PC-9 (cell line): Measurements from ENCODE around the gene INHBE. TPM values are rescaled to one million over a fixed set of nuclear protein-coding genes. Genes with fewer than 3 reads are reported as not detected.
A peak's percentile ranks its signal among the peaks of the same experiment; 100 is the strongest.

Source experiments
- BruUV-seq: library from RNA; stranded (reverse); fragments of 400-500 nt; replicated peaks from 2 replicates; lab custom pipeline; 2021; lab: Mats Ljungman, UMichigan
- CTCF ChIA-PET: fragments of 300-600 bp; sonication (Branson Sonifier 250); formaldehyde crosslinking; loops from one replicate; lab custom pipeline; 2022; ENCODE audit warnings: antibody characterized with exemption; lab: Charles Lee
- POLR2A ChIA-PET: fragments of 300-600 bp; sonication (Branson Sonifier 250); formaldehyde crosslinking; loops from one replicate; lab custom pipeline; 2022; ENCODE audit warnings: antibody characterized with exemption; ENCODE audit not compliant: unreplicated experiment; lab: Charles Lee
- DNase-seq, 2 experiments: peaks; one replicate each; pipeline versions ENCODE4 v3.0.0 to v3.0.0-alpha.2; 2015 to 2022; ENCODE audit warnings: mixed read lengths in 1 of 2
- H2AFZ ChIP-seq: fragments of 200-600 bp; sonication (generic); 2 replicates; pipeline ENCODE4 v1.8.1; 2017; ENCODE audit warnings: antibody characterized with exemption
- H3F3A ChIP-seq: fragments of 200-600 bp; sonication (generic); 2 replicates; pipeline ENCODE4 v1.8.1; 2017; ENCODE audit warnings: antibody characterized with exemption, mild to moderate bottlenecking, low read depth; ENCODE audit not compliant: insufficient read depth
- H3K27ac ChIP-seq: fragments of 200-600 bp; sonication (generic); 2 replicates; pipeline ENCODE4 v1.6.1; 2016; ENCODE audit warnings: mixed run types
- H3K27me3 ChIP-seq: fragments of 200-600 bp; sonication (generic); 2 replicates; pipeline ENCODE4 v1.6.1; 2016; ENCODE audit warnings: low read depth, mixed run types; ENCODE audit not compliant: insufficient read depth
- H3K36me3 ChIP-seq: fragments of 200-600 bp; sonication (generic); 2 replicates; pipeline ENCODE4 v1.6.1; 2016; ENCODE audit warnings: low read depth, mixed run types
- H3K4me1 ChIP-seq: fragments of 200-600 bp; sonication (generic); replicated peaks from 2 replicates; pipeline ENCODE4 v1.6.1; 2016; ENCODE audit warnings: mixed run types; ENCODE audit not compliant: insufficient read depth
- H3K4me2 ChIP-seq: fragments of 200-600 bp; sonication (generic); 2 replicates; pipeline ENCODE4 v1.6.1; 2017; ENCODE audit warnings: mixed run types
- H3K4me3 ChIP-seq: fragments of 200-600 bp; sonication (generic); 2 replicates; pipeline ENCODE4 v1.6.1; 2016; ENCODE audit warnings: mixed run types
- H3K79me2 ChIP-seq: fragments of 200-600 bp; sonication (generic); 2 replicates; pipeline ENCODE4 v1.6.1; 2017; ENCODE audit warnings: low read depth, mixed run types
- H3K9me2 ChIP-seq: fragments of 200-600 bp; sonication (generic); 2 replicates; pipeline ENCODE4 v1.8.1; 2017; ENCODE audit warnings: mild to moderate bottlenecking; ENCODE audit not compliant: insufficient read depth
- H3K9me3 ChIP-seq: fragments of 200-600 bp; sonication (generic); 2 replicates; pipeline ENCODE4 v1.8.1; 2016; ENCODE audit warnings: low read depth; ENCODE audit not compliant: insufficient read depth
- H4K20me1 ChIP-seq: fragments of 200-600 bp; sonication (generic); 2 replicates; pipeline ENCODE4 v1.8.1; 2017; ENCODE audit not compliant: insufficient read depth
- EZH2 ChIP-seq: fragments of 200-600 bp; sonication (generic); IDR thresholded peaks from 2 replicates; pipeline ENCODE4 v1.8.0; 2017; ENCODE audit warnings: antibody characterized with exemption, low read depth
- intact Hi-C: fragments of 100-400 bp; cut with micrococcal nuclease; formaldehyde crosslinking; loops from one replicate; pipeline ENCODE4 v1.10.0; 2022; ENCODE audit not compliant: unreplicated experiment
- total RNA-seq: library from RNA; stranded (reverse); gene quantifications from 2 replicates; pipeline ENCODE4 v1.2.3, GENCODE V29; 2021
- TF ChIP-seq, protein P1 (sequence below): fragments of 200-600 bp; sonication (generic); conservative IDR thresholded peaks from 2 replicates; pipeline ENCODE4 v1.6.1; 2017; ENCODE audit warnings: mixed run types, antibody characterized with exemption, mild to moderate bottlenecking, moderate library complexity

INHBE gene
- total RNA-seq, 1 experiment from 2014 or later = 0.90 TPM

DNA sequence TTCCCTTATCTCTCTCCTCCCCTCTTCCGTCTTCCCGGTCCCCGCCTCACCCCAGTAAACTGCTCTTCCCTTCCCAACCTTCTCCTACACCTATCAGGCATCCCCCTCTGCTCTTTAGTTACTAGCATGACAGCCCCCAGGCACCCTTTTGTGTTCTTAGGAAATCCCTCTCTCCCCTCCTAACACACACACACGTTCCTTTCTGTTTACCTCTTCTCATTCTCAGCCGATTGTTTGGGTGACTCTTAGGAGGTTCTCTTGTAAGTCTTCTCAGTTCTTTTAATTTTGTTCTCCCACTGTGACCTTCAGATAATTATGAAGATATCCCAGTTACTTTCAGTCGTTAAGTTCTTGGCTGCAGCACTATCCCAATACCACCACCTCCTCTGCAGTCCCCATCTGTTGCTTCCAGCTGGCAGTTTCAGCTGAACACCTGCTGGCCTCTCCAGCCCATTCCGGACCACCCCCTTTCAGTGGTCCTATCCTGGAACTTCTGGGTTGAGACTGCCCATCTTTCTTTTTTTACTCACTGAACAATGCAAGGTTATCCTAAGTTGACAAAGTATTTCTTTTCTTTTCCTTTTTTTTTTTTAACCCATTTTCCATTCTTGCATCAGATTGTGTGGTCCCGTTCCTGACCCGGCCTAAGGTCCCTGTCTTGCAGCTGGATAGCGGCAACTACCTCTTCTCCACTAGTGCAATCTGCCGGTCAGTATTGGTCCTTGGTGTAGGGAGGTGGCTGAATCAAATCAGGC is 33.5 kb downstream of the INHBE start:
- intact Hi-C loops = no loop called here
- peaks cover 33% of the 10 kb centered on the region for H4K20me1 ChIP-seq
- H3K36me3 ChIP-seq = peaks cover 43% of the 10 kb centered on the region
- TF ChIP-seq EZH2 = no peak
- TF ChIP-seq, protein P1, sequence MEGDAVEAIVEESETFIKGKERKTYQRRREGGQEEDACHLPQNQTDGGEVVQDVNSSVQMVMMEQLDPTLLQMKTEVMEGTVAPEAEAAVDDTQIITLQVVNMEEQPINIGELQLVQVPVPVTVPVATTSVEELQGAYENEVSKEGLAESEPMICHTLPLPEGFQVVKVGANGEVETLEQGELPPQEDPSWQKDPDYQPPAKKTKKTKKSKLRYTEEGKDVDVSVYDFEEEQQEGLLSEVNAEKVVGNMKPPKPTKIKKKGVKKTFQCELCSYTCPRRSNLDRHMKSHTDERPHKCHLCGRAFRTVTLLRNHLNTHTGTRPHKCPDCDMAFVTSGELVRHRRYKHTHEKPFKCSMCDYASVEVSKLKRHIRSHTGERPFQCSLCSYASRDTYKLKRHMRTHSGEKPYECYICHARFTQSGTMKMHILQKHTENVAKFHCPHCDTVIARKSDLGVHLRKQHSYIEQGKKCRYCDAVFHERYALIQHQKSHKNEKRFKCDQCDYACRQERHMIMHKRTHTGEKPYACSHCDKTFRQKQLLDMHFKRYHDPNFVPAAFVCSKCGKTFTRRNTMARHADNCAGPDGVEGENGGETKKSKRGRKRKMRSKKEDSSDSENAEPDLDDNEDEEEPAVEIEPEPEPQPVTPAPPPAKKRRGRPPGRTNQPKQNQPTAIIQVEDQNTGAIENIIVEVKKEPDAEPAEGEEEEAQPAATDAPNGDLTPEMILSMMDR = no peak
- peak overlapping the region; percentile 9; the same call in 1 of the 2 replicates for H2AFZ ChIP-seq
- no peaks in the 10 kb centered on the region; the same call in 1 of the 2 replicates for H3K4me1 ChIP-seq
- peak overlapping the region; percentile 73 for H3K27ac ChIP-seq
- no peak for DNase-seq
- no TSS peak for BruUV-seq
- H3K27me3 ChIP-seq = no peaks in the 10 kb centered on the region
- POLR2A ChIA-PET = no interaction called here
- H3K9me3 ChIP-seq = no peaks in the 10 kb centered on the region
- peak overlapping the region; percentile 98 for H3K4me2 ChIP-seq
- H3K9me2 ChIP-seq = no peaks in the 10 kb centered on the region
- H3K79me2 ChIP-seq = peaks cover 41% of the 10 kb centered on the region
- CTCF ChIA-PET = interaction anchor here (0.6 to 0.7 kb wide), 2 partner anchors 32 to 356 kb away, joined by 3 to 11 read pairs; no protein-coding TSS in a partner anchor
- H3F3A ChIP-seq = peaks cover 35% of the 10 kb centered on the region; the same call in 1 of the 2 replicates
- H3K4me3 ChIP-seq = peak overlapping the region; percentile 97

DNA sequence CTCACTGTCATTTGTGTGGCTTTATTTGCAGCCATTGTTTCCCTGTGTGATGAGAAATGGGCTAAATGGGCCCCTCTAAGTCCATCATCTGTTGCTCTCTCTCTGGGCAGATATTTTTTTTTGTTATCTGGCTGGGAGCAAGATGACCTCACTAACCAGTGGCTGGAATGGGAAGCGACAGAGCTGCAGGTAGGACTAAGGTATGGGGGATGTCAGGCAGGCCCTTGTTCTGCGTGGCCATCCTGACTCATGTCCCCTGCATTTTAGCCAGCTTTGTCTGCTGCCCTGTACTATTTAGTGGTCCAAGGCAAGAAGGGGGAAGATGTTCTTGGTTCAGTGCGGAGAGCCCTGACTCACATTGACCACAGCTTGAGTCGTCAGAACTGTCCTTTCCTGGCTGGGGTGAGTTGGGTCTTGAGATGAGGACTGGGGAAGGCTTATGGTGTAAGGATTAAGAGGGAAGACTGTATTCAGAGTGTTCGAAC is 34.1 kb downstream of the INHBE start:
- no peak overlapping the region for H2AFZ ChIP-seq
- peaks cover 36% of the 10 kb centered on the region for H4K20me1 ChIP-seq

DNA sequence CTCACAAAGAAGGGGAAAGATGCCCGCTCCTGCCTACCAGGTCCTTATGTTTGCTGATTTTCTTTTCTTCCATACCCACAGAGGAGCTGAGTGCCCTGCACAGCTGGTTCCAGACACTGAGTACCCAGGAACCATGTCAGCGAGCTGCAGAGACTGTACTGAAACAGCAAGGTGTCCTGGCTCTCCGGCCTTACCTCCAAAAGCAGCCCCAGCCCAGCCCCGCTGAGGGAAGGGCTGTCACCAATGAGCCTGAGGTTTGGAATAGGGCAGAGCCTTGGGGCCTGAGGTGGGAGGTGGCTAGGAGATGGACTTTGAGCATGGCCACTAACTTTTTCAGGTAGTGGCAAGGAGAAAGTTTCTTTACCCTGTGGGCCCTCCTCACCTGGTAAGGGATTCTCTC is 35.0 kb downstream of the INHBE start:
- no peaks in the 10 kb centered on the region for H3K27me3 ChIP-seq
- no TSS peak for BruUV-seq

More for the DNA sequence above, 34.1 kb downstream of the INHBE start:
- no peaks in the 10 kb centered on the region for H3K27me3 ChIP-seq
- no peaks in the 10 kb centered on the region for H3K9me2 ChIP-seq
- intact Hi-C loops = no loop called here
- H3F3A ChIP-seq = peaks cover 35% of the 10 kb centered on the region; the same call in 1 of the 2 replicates
- no peaks in the 10 kb centered on the region; the same call in 1 of the 2 replicates for H3K4me1 ChIP-seq
- H3K36me3 ChIP-seq = peaks cover 43% of the 10 kb centered on the region
- CTCF ChIA-PET = interaction anchor here (0.6 to 0.7 kb wide), 3 partner anchors 31 to 356 kb away, joined by 3 to 11 read pairs (median 3); no protein-coding TSS in a partner anchor
- H3K27ac ChIP-seq = 0 out of 2 replicates have a peak overlapping the region, but pooled peaks have one; percentile 3
- BruUV-seq = TSS peak; percentile 48
- TF ChIP-seq EZH2 = no peak
- TF ChIP-seq, protein P1 = no peak
- no peaks in the 10 kb centered on the region for H3K9me3 ChIP-seq
- POLR2A ChIA-PET = no interaction called here
- peak overlapping the region; percentile 98 for H3K4me2 ChIP-seq
- no peak for DNase-seq
- H3K4me3 ChIP-seq = peak overlapping the region; percentile 97
- H3K79me2 ChIP-seq = peaks cover 41% of the 10 kb centered on the region

More for the DNA sequence above, 35.0 kb downstream of the INHBE start:
- peaks cover 37% of the 10 kb centered on the region for H4K20me1 ChIP-seq
- CTCF ChIA-PET = no interaction called here
- H3K4me2 ChIP-seq = 0 out of 2 replicates have a peak overlapping the region, but pooled peaks have one; percentile 98
- POLR2A ChIA-PET = no interaction called here
- no peak for DNase-seq
- peaks cover 43% of the 10 kb centered on the region for H3K36me3 ChIP-seq
- H3K9me2 ChIP-seq = no peaks in the 10 kb centered on the region
- H3K4me3 ChIP-seq = no peak overlapping the region
- no peaks in the 10 kb centered on the region for H3K9me3 ChIP-seq
- H3K4me1 ChIP-seq = no peaks in the 10 kb centered on the region; the same call in 1 of the 2 replicates
- TF ChIP-seq, protein P1 = no peak
- no peak for TF ChIP-seq EZH2
- H3K27ac ChIP-seq = no peak overlapping the region
- H2AFZ ChIP-seq = no peak overlapping the region
- intact Hi-C loops = no loop called here
- peaks cover 41% of the 10 kb centered on the region for H3K79me2 ChIP-seq
- H3F3A ChIP-seq = peaks cover 35% of the 10 kb centered on the region; the same call in 1 of the 2 replicates
